ENCODE measurements around the gene EHF.

The EHF gene

DNA sequence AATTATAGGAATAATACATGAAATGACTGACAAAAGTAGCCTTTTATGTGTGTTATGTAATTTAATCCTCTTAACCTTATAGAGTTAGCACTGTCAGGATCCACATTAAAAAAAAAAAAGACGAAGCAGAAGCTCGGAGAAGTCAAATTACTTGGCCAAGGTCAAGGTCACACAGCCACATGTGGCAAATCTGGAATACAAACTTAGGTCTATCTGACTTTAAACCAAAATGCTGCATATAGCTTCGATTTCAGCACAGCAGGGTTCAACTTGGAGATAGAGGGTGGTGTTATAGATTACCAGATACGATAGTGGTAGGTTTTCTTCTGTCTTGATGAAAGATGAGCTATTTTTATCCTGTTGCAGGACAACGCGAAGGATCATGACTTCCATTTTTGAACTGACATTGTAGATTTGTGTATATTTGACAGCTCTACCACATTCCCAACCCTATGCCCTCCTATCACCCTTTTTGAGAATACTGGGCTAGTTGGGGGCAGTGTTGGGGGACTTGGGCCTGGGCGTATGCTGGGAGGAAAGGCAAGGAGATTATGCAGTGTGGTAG lies 11.6 kb upstream of the EHF start:
- TF ChIP-seq GATA2 (IDR thresholded peaks at IDR 0.05; ENCODE audit: low read depth, low read length): no peak
- TF ChIP-seq GATA3 (IDR thresholded peaks at IDR 0.05; ENCODE audit: low read depth, low read length): no peak

- TF ChIP-seq GATA2 (IDR thresholded peaks at IDR 0.05; ENCODE audit: low read depth, low read length) (no peak), GATA3 (IDR thresholded peaks at IDR 0.05; ENCODE audit: low read depth, low read length) (no peak)
These were observed 11.0 kb upstream of the EHF start for GRCh38 chr11:34609850-34610249.

DNA sequence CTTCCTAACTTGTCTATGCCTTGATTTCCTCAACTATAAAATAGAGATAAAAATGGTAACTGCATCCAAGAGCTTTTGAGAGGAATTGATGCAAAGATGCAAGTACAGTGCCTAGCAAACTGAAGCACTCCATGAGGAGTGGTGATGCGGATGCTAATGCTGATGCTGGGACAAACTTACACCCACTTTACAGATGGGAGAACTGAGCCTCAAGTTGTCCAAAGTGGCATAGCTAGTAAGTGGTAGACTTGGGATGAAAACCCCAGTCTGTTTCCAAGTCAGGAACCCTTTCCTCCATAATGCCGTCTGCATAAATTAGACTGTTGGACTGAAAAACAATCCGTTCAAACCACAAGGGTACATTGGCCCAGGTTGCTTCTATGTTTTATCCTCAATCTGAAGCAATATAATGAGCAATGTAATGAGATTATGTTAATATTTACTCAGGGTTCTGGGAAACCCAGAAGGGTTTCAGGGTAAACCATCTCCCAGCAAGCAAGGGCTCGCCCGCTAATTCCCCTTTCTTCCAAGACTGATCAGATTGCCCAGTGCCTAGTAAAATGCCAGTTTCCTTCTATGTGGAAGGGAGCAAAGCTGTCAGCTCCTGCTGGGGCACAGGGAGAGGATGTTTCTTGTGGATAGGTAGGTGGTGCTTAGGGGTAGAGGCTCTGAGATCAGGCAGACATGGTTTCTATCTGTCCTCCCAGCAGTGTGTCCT lies 10.4 kb upstream of the EHF start:
- TF ChIP-seq GATA3 (IDR thresholded peaks at IDR 0.05; ENCODE audit: low read depth, low read length) (no peak), GATA2 (IDR thresholded peaks at IDR 0.05; ENCODE audit: low read depth, low read length) (no peak)

- TF ChIP-seq GATA3 (IDR thresholded peaks at IDR 0.05; ENCODE audit: low read depth, low read length): no peak
- TF ChIP-seq GATA2 (IDR thresholded peaks at IDR 0.05; ENCODE audit: low read depth, low read length): no peak
These were observed 7.9 kb upstream of the EHF start for GRCh38 chr11:34613015-34613414.

- TF ChIP-seq GATA2 (IDR thresholded peaks at IDR 0.05; ENCODE audit: low read depth, low read length): no peak
- no peak for TF ChIP-seq GATA3 (IDR thresholded peaks at IDR 0.05; ENCODE audit: low read depth, low read length)
These were observed 7.3 kb upstream of the EHF start for GRCh38 chr11:34613552-34614056.

DNA sequence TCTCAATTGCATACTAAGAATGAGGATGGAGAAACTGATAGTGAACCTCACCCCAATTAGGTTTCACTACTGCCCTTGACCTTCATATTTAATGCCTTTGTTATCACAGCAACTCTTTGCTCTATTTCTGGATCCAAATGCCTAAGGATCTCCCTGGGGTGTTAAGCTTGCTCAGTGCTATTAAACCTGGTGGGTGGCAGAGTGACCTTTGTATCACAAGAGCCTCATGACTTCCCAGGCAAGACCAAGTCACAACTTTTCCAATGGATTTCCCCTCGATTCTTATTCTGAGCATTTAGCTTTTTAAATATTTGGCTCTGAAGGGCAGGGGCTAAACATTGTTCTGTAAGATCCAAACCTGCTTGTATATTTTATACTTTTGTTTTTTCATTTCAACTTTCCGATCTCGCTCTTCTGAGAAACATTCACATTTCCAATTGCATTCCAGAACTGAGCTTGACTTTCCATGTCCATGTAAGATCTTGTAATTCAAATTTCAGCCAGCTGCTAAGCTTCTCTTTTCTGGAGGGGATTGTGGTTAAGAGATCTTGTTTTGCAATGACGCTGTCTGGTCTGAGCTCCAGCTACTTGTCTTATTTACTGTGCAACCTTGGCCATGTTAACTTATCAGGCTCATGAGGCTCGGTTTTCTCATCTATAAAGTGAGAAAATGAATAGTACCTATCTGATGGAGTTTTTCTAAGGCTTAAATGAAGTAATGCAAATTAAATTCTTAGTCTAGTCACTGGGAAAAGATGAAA lies 6.4 kb upstream of the EHF start:
- TF ChIP-seq GATA3 (IDR thresholded peaks at IDR 0.05; ENCODE audit: low read depth, low read length) (no peak), GATA2 (IDR thresholded peaks at IDR 0.05; ENCODE audit: low read depth, low read length) (no peak)

DNA sequence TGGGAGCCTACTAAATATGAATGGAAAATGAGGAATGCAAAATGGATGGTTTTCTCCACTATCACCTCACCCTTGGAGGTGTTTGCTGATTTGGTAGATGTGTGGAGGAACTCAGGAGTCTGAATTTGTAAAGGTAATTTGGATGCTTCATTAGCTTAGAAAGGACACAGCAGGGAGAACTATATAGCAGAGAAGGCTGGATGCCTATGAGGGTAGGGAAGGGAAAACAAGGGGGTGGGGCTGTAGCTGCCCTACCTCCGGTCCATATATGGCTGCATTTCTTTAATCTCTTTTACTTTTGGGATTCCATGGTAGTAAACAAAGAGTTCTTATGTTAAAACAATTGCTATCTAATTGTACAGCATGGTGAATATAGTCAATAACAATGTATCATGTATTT lies 4.8 kb upstream of the EHF start:
- no peak for TF ChIP-seq GATA3 (IDR thresholded peaks at IDR 0.05; ENCODE audit: low read depth, low read length)
- no peak for TF ChIP-seq GATA2 (IDR thresholded peaks at IDR 0.05; ENCODE audit: low read depth, low read length)

- TF ChIP-seq GATA3 (IDR thresholded peaks at IDR 0.05; ENCODE audit: low read depth, low read length): no peak
- no peak for TF ChIP-seq GATA2 (IDR thresholded peaks at IDR 0.05; ENCODE audit: low read depth, low read length)
These were observed 3.9 kb upstream of the EHF start for GRCh38 chr11:34616830-34617504.

DNA sequence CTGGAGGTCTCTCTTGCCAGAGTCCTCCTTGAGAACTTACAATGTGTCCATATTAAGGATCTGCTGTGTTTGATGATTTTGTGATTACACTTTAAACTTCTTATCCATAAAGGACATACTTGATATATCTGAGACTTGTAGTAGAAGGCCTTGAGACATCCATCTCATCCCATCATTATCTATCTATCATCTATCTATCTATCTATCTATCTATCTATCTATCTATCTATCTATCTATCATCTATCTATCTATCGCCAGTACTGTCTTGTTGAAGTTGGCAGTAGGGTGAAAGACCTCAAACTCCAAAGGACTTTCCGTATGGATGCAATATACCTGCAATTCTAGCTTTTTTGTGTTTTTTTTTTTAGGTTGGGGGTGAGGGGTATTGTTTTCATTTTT lies 2.5 kb upstream of the EHF start:
- no peak for TF ChIP-seq GATA3 (IDR thresholded peaks at IDR 0.05; ENCODE audit: low read depth, low read length)
- no peak for TF ChIP-seq GATA2 (IDR thresholded peaks at IDR 0.05; ENCODE audit: low read depth, low read length)

- no peak for TF ChIP-seq GATA3 (IDR thresholded peaks at IDR 0.05; ENCODE audit: low read depth, low read length)
- TF ChIP-seq GATA2 (IDR thresholded peaks at IDR 0.05; ENCODE audit: low read depth, low read length): peak; percentile 59; the same call in 1 of the 2 replicates
These were observed 1.8 kb upstream of the EHF start for GRCh38 chr11:34619062-34619516.

DNA sequence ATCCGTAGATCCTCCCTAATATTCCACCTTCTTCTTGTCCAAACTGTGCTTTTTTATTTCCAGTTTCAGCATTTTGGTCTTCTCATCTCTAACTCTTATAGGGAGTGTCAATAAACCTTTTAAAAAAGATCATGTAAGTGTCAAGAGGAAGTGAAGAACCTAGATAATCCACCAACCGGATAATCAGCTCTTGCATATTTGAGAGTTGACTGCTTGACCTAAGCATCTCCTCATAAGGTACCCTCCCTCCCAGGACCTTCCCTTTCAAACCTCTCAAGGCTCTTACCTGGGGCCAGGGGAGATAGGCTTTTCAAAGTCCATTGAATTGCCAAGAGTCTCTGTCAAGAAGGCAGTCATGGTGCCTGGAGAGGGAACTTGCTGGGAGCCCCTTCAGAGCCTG lies 691 bp upstream of the EHF start:
- no peak for TF ChIP-seq GATA3 (IDR thresholded peaks at IDR 0.05; ENCODE audit: low read depth, low read length)
- TF ChIP-seq GATA2 (IDR thresholded peaks at IDR 0.05; ENCODE audit: low read depth, low read length): no peak

DNA sequence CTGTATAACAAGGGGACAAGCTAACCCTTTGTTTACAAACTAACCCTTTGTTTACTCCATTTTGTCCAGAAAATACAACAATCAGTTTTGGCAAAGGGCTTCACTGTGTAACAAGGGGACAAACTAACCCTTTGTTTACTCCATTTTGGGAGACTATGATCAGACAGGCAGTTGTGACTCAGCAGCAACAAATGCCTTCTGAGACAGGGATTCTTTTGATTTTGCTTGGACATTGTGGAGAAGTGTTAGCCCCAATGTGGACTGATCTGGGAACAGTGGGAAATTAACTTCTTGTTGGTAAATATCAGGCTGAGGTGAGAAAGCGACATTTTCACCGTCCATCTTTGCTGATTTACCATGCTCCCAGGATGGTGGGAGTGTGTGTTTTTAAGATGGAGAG lies 983 bp downstream of the EHF start:
- no peak for TF ChIP-seq GATA2 (IDR thresholded peaks at IDR 0.05; ENCODE audit: low read depth, low read length)
- TF ChIP-seq GATA3 (IDR thresholded peaks at IDR 0.05; ENCODE audit: low read depth, low read length): no peak

DNA sequence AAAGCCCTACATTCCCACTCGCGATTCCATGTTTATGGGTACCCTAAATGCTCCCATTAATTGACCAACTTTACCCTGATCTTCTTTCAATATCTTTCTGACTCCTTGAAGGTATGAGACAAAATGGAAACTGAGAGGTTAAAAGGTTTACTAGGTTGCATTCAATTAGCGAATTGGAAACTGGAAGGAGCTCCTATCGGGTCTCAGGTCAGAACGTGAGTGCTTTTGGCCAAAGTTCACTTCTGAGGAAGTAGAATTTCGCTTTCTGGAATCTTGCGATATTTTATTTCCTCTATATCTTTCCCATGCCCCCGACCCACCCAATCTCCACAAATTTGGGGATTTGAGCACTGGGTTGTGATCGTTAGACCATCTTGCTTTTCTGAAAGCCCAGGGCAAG lies 2.6 kb downstream of the EHF start:
- TF ChIP-seq GATA3 (IDR thresholded peaks at IDR 0.05; ENCODE audit: low read depth, low read length): no peak
- no peak for TF ChIP-seq GATA2 (IDR thresholded peaks at IDR 0.05; ENCODE audit: low read depth, low read length)

- TF ChIP-seq GATA3 (IDR thresholded peaks at IDR 0.05; ENCODE audit: low read depth, low read length) (no peak), GATA2 (IDR thresholded peaks at IDR 0.05; ENCODE audit: low read depth, low read length) (no peak)
These were observed 3.2 kb downstream of the EHF start for GRCh38 chr11:34624069-34624468.
